A673 (cell line): ENCODE results near the gene HMGN2. TPM values are rescaled to one million over a fixed set of nuclear protein-coding genes. Genes with fewer than 3 reads are reported as not detected.

Experiments
- BruUV-seq: library from RNA; stranded (reverse); fragments of 400-500 nt; replicated peaks from 2 replicates; lab custom pipeline; 2021; lab: Mats Ljungman, UMichigan
- CTCF ChIA-PET: fragments of 300-600 bp; sonication (Branson Sonifier 250); formaldehyde crosslinking; loops from one replicate; lab custom pipeline; 2022; ENCODE audit warnings: antibody characterized with exemption; lab: Charles Lee
- POLR2A ChIA-PET: fragments of 300-600 bp; sonication (Branson Sonifier 250); formaldehyde crosslinking; loops from one replicate; lab custom pipeline; 2022; ENCODE audit warnings: antibody characterized with exemption; ENCODE audit not compliant: low non-redundant PET; lab: Charles Lee
- DNase-seq: peaks from one replicate; pipeline ENCODE4 v3.0.0-alpha.2; 2015; ENCODE audit warnings: low spot score
- H3K27ac ChIP-seq: fragments of 200-600 bp; sonication (generic); 2 replicates; pipeline ENCODE4 v1.5.1; 2016; ENCODE audit warnings: mixed run types, low read depth, mild to moderate bottlenecking, mixed read lengths, antibody characterized with exemption, low read length; ENCODE audit not compliant: poor library complexity, severe bottlenecking
- H3K27me3 ChIP-seq: fragments of 200-600 bp; sonication (generic); replicated peaks from 2 replicates; pipeline ENCODE4 v1.6.1; 2017; ENCODE audit warnings: mixed run types, low read depth, mild to moderate bottlenecking, mixed read lengths, antibody characterized with exemption, low read length; ENCODE audit not compliant: insufficient read depth, poor library complexity
- H3K36me3 ChIP-seq: fragments of 200-600 bp; sonication (generic); 2 replicates; pipeline ENCODE4 v1.6.1; 2016; ENCODE audit warnings: mixed run types, mild to moderate bottlenecking, mixed read lengths, antibody characterized with exemption, low read length; ENCODE audit not compliant: insufficient read depth, poor library complexity, severe bottlenecking
- H3K4me1 ChIP-seq: fragments of 200-600 bp; sonication (generic); 2 replicates; pipeline ENCODE4 v1.6.1; 2017; ENCODE audit warnings: mixed run types, mild to moderate bottlenecking, mixed read lengths, antibody characterized with exemption, low read length; ENCODE audit not compliant: insufficient read depth, poor library complexity, severe bottlenecking
- H3K4me3 ChIP-seq: fragments of 200-600 bp; sonication (generic); 2 replicates; pipeline ENCODE4 v1.5.1; 2016; ENCODE audit warnings: low read depth, mixed run types, mild to moderate bottlenecking, mixed read lengths, low read length; ENCODE audit not compliant: poor library complexity, severe bottlenecking
- H3K9me3 ChIP-seq: fragments of 200-600 bp; sonication (generic); 2 replicates; pipeline ENCODE4 v1.6.1; 2016; ENCODE audit warnings: mixed run types, low read depth, mild to moderate bottlenecking, mixed read lengths, antibody characterized with exemption, low read length; ENCODE audit not compliant: poor library complexity, severe bottlenecking
- EZH2 ChIP-seq: fragments of 200-600 bp; sonication (generic); IDR thresholded peaks from 2 replicates; pipeline ENCODE4 v1.6.1; 2017; ENCODE audit warnings: borderline replicate concordance, low read depth, mild to moderate bottlenecking, mixed read lengths, antibody characterized with exemption, low read length; ENCODE audit not compliant: poor library complexity, severe bottlenecking
- intact Hi-C: fragments of 100-400 bp; cut with micrococcal nuclease; formaldehyde crosslinking; loops from one replicate; pipeline ENCODE4 v1.10.0; 2022; ENCODE audit not compliant: unreplicated experiment
- total RNA-seq: library from RNA; stranded (reverse); gene quantifications from 2 replicates; pipeline ENCODE4 v1.2.3, GENCODE V29; 2021
- TF ChIP-seq, protein P1 (sequence below): fragments of 300-800, 200-600 bp; sonication (generic); conservative IDR thresholded peaks from 2 replicates; pipeline ENCODE4 v1.5.1; 2017; ENCODE audit warnings: low read depth, mild to moderate bottlenecking, antibody characterized with exemption, low read length, moderate library complexity, mixed read lengths

HMGN2 gene
- total RNA-seq, 1 experiment from 2014 or later, result 1,080 TPM

- no TSS peak for BruUV-seq
- CTCF ChIA-PET, result no interaction called here
- H3K4me3 ChIP-seq, result no peak overlapping the region
Observed at GRCh38 chr1:26452459-26453183, 19.6 kb upstream of the HMGN2 start.

GRCh38 chr1:26459148-26459547 is 13.1 kb upstream of the HMGN2 start:
- ChIA-PET CTCF (no interaction called here), POLR2A (no interaction called here)
- TF ChIP-seq, protein P1, sequence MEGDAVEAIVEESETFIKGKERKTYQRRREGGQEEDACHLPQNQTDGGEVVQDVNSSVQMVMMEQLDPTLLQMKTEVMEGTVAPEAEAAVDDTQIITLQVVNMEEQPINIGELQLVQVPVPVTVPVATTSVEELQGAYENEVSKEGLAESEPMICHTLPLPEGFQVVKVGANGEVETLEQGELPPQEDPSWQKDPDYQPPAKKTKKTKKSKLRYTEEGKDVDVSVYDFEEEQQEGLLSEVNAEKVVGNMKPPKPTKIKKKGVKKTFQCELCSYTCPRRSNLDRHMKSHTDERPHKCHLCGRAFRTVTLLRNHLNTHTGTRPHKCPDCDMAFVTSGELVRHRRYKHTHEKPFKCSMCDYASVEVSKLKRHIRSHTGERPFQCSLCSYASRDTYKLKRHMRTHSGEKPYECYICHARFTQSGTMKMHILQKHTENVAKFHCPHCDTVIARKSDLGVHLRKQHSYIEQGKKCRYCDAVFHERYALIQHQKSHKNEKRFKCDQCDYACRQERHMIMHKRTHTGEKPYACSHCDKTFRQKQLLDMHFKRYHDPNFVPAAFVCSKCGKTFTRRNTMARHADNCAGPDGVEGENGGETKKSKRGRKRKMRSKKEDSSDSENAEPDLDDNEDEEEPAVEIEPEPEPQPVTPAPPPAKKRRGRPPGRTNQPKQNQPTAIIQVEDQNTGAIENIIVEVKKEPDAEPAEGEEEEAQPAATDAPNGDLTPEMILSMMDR, result no peak
- no peak for TF ChIP-seq EZH2
- no peak for DNase-seq
- no peaks in the 10 kb centered on the region for H3K27me3 ChIP-seq
- intact Hi-C loops, result no loop called here
- no TSS peak for BruUV-seq
- peaks cover 42% of the 10 kb centered on the region for H3K36me3 ChIP-seq
- no peak overlapping the region for H3K4me3 ChIP-seq
- no peak overlapping the region for H3K27ac ChIP-seq
- H3K9me3 ChIP-seq, result no peaks in the 10 kb centered on the region
- no peaks in the 10 kb centered on the region for H3K4me1 ChIP-seq

More at GRCh38 chr1:26452459-26453183, 19.6 kb upstream of the HMGN2 start:
- Histone ChIP-seq H3K9me3 (no peaks in the 10 kb centered on the region), H3K27ac (no peak overlapping the region), H3K36me3 (peaks cover 28% of the 10 kb centered on the region), H3K27me3 (no peaks in the 10 kb centered on the region), H3K4me1 (no peaks in the 10 kb centered on the region)
- TF ChIP-seq, protein P1, result no peak
- no peak for TF ChIP-seq EZH2
- POLR2A ChIA-PET, result no interaction called here
- DNase-seq, result no peak
- intact Hi-C loops, result no loop called here

DNA sequence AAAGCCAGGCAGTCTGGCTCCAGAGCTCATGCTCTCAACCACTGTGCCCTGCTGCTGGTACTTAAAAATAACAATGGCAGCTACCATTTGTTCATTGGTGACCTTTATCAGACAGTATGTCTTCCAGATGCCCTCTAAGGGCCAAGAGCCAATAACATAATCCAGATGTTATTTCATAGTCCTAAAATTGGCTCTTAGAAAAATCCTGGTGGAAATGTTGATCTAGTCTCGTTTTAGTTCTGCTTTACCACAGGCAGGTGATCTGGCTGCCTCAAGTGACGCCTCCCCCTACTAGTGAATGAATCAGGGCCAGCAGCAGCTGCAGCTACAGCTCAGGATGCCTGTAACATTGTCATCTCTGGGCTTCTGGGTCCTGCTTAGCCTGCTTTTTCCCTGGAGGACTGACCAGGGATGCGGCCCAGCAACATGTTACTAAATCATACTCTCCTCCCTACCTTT is 12.6 kb upstream of the HMGN2 start:
- no peaks in the 10 kb centered on the region for H3K27me3 ChIP-seq
- H3K4me3 ChIP-seq, result no peak overlapping the region
- no TSS peak for BruUV-seq
- no peaks in the 10 kb centered on the region for H3K9me3 ChIP-seq
- H3K27ac ChIP-seq, result no peak overlapping the region
- ChIA-PET CTCF (no interaction called here), POLR2A (no interaction called here)
- H3K36me3 ChIP-seq, result peaks cover 46% of the 10 kb centered on the region
- H3K4me1 ChIP-seq, result no peaks in the 10 kb centered on the region
- TF ChIP-seq EZH2, result no peak
- TF ChIP-seq, protein P1, result no peak
- intact Hi-C loops, result no loop called here
- no peak for DNase-seq
